ENCODE data around the gene TCAIM.

TCAIM gene

GRCh38 chr3:44338010-44338827 is at the start of gene TCAIM:
Gene TCAIM (plus strand): TSS chr3:44338766. CDS start chr3:44354783, 16,017 bp downstream.
- DNase-seq = peak; percentile 46 to 99 (median 92)

- DNase-seq = no peak
These were observed 48.6 kb upstream of the TCAIM start for GRCh38 chr3:44289882-44290462.

- no peak for DNase-seq
These were observed 46.3 kb upstream of the TCAIM start for GRCh38 chr3:44292276-44292675.

- no peak for DNase-seq
These were observed 45.6 kb upstream of the TCAIM start for GRCh38 chr3:44292947-44293346.

GRCh38 chr3:44297255-44297654 is 41.3 kb upstream of the TCAIM start:
- DNase-seq = no peak

GRCh38 chr3:44301746-44302145 is 36.8 kb upstream of the TCAIM start:
- no peak for DNase-seq

- DNase-seq = no peak
These were observed 29.1 kb upstream of the TCAIM start for GRCh38 chr3:44309500-44309899.

- no peak for DNase-seq
These were observed 19.7 kb upstream of the TCAIM start for GRCh38 chr3:44318891-44319311.

- DNase-seq = no peak
These were observed 17.2 kb upstream of the TCAIM start for GRCh38 chr3:44321335-44321734.

GRCh38 chr3:44323341-44323955 is 15.1 kb upstream of the TCAIM start:
- DNase-seq = peak in 31 of 56 donors; percentile 2 to 84 (median 11)

GRCh38 chr3:44324584-44324983 is 14.0 kb upstream of the TCAIM start:
- DNase-seq = no peak

GRCh38 chr3:44326019-44326418 is 12.5 kb upstream of the TCAIM start:
- DNase-seq = no peak

GRCh38 chr3:44326515-44326914 is 12.1 kb upstream of the TCAIM start:
- DNase-seq = no peak

GRCh38 chr3:44329946-44330345 is 8.6 kb upstream of the TCAIM start:
- no peak for DNase-seq

- DNase-seq = no peak
These were observed 8.1 kb upstream of the TCAIM start for GRCh38 chr3:44330444-44330843.

- DNase-seq = no peak
These were observed 4.2 kb upstream of the TCAIM start for GRCh38 chr3:44334326-44334725.

- DNase-seq = no peak
These were observed 1.2 kb upstream of the TCAIM start for GRCh38 chr3:44337248-44337785.

GRCh38 chr3:44338828-44339127 is 212 bp downstream of the TCAIM start:
- peak in 1 of 56 donors; percentile 39 for DNase-seq

- no peak for DNase-seq
These were observed 853 bp downstream of the TCAIM start for GRCh38 chr3:44339181-44340057.

GRCh38 chr3:44340058-44340395 is 1.5 kb downstream of the TCAIM start:
- DNase-seq = no peak

GRCh38 chr3:44342176-44342790 is 3.7 kb downstream of the TCAIM start:
- no peak for DNase-seq

Measured in amygdala (tissue), 56 donors.